GM18505 (cell line): ENCODE data around the gene RGS12.

Source experiments
- ATAC-seq: cut with Tn5 transposase; IDR thresholded peaks from one replicate; pipeline ENCODE4 v1.9.1; 2021; ENCODE audit not compliant: unreplicated experiment
- POLR2A ChIP-seq: IDR thresholded peaks from 4 replicates; pipeline ENCODE4 v1.6.1; 2011; ENCODE audit warnings: borderline replicate concordance; ENCODE audit not compliant: insufficient read depth, insufficient read length; ENCODE audit errors: extremely low read depth

RGS12 gene, protein sequence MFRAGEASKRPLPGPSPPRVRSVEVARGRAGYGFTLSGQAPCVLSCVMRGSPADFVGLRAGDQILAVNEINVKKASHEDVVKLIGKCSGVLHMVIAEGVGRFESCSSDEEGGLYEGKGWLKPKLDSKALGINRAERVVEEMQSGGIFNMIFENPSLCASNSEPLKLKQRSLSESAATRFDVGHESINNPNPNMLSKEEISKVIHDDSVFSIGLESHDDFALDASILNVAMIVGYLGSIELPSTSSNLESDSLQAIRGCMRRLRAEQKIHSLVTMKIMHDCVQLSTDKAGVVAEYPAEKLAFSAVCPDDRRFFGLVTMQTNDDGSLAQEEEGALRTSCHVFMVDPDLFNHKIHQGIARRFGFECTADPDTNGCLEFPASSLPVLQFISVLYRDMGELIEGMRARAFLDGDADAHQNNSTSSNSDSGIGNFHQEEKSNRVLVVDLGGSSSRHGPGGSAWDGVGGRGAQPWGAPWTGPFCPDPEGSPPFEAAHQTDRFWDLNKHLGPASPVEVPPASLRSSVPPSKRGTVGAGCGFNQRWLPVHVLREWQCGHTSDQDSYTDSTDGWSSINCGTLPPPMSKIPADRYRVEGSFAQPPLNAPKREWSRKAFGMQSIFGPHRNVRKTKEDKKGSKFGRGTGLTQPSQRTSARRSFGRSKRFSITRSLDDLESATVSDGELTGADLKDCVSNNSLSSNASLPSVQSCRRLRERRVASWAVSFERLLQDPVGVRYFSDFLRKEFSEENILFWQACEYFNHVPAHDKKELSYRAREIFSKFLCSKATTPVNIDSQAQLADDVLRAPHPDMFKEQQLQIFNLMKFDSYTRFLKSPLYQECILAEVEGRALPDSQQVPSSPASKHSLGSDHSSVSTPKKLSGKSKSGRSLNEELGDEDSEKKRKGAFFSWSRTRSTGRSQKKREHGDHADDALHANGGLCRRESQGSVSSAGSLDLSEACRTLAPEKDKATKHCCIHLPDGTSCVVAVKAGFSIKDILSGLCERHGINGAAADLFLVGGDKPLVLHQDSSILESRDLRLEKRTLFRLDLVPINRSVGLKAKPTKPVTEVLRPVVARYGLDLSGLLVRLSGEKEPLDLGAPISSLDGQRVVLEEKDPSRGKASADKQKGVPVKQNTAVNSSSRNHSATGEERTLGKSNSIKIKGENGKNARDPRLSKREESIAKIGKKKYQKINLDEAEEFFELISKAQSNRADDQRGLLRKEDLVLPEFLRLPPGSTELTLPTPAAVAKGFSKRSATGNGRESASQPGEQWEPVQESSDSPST (N-terminal part only)

GRCh38 chr4:3292571-3293400 is at the start of gene RGS12:
TSS of gene RGS12 (plus strand) at chr4:3293021. CDS start at chr4:3316171, 23,150 bp downstream.
- ATAC-seq, result peak; percentile 78
- TF ChIP-seq POLR2A, result no peak

GRCh38 chr4:3243136-3243780 is 49.6 kb upstream of the RGS12 start:
- no peak for TF ChIP-seq POLR2A
- no peak for ATAC-seq

DNA sequence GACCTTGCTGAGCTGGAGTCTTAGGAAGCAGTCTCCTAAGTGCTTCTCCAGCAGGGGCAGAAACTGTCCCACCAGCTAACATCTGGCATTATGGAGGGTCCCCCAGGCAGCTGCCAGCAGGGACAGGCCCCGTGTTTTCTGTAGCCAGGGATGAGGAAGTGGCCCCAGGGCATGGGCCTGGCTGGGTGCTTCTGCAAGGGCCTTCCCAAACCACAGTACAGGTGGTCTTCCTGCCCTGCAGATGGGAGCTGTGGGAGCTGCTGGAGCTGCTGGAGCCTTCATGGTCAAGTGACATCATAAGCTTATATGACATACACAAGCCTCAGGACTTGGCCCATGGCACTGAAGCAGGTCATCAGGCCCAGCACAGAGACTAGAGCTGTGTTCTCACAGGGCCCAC is 48.8 kb upstream of the RGS12 start:
- no peak for ATAC-seq
- TF ChIP-seq POLR2A, result no peak

DNA sequence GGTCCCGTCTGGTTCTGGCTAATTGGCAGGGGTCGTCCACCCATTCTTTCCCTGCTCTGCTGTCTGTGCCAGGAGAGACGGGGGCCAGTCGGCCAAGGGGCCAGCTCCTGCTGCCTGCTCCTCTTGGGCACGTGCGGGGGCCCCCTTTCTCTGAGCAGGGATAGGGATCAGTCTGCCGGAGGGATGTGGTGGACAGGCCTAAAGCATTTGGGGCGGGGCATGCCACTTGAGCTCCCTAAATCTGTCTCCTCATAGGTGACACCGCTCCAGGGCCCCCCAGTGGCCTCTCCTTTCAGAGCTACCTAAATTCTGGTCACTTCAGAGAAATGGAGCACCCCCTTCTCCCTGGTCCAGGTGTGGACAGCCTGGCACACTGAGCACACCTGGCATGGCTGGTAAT is 48.1 kb upstream of the RGS12 start:
- no peak for ATAC-seq
- TF ChIP-seq POLR2A, result no peak

- no peak for ATAC-seq
- TF ChIP-seq POLR2A, result no peak
Measured at GRCh38 chr4:3245676-3246075, 47.1 kb upstream of the RGS12 start.

GRCh38 chr4:3246458-3247398 is 46.1 kb upstream of the RGS12 start:
- no peak for TF ChIP-seq POLR2A
- no peak for ATAC-seq

GRCh38 chr4:3247399-3248177 is 45.2 kb upstream of the RGS12 start:
- TF ChIP-seq POLR2A, result no peak
- no peak for ATAC-seq

GRCh38 chr4:3248178-3248480 is 44.7 kb upstream of the RGS12 start:
- no peak for ATAC-seq
- TF ChIP-seq POLR2A, result no peak

DNA sequence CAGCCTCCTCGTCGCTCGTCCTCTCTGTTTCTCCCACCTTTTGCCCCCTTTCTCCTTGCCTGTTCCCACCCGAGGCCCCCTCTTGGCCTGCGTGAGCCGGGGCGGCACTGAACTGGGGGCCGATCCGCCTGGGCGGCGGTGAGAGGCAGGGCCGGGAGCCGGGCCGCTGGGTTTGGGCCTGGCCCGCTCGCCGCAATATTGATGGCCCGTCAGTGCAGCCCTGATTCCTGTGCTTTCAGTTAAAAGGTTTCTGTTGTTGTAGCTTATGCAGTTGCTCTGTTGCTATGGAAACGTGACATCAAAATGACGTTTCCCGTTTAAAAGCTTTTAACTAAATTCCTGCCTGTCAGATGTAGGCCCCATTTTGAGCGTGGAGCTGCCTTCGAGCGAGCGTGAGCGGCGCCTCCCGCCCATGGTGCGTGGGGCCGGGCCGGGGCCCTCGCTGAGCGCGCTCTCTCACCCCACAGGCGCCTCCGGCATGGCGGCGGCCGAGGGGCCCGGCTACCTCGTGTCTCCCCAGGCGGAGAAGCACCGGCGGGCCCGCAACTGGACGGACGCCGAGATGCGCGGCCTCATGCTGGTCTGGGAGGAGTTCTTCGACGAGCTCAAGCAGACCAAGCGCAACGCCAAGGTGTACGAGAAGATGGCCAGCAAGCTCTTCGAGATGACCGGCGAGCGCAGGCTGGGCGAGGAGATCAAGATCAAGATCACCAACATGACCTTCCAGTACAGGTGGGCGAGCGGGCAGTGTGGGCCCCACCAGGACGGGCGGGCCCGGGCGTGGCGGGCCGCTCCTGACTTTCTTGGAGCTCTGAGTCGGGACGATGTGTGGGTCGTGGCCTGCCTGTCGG is 43.8 kb upstream of the RGS12 start, which contains the start of gene MSANTD1:
TSS of gene MSANTD1 (plus strand) at position 349 of the 851 bp plus-strand sequence. CDS start at position 413, 64 bp downstream.
- TF ChIP-seq POLR2A, result no peak

More for the DNA sequence above, 43.8 kb upstream of the RGS12 start, which contains the start of gene MSANTD1:
- ATAC-seq, result no peak
